ENCODE measurements around the gene PADI2. TPM values are rescaled to one million over a fixed set of nuclear protein-coding genes. Genes with fewer than 3 reads are reported as not detected.

The PADI2 gene
- total RNA-seq (2022; extraction: Qiagen RNA extraction; ENCODE audit: low read depth): 1.1 to 1.6 TPM (median 1.3 TPM) in 5 replicates

GRCh38 chr1:17119076-17119772 lies at the start of gene PADI2:
TSS of gene PADI2 (minus strand) at chr1:17119451. CDS start at chr1:17119371, 80 bp downstream.

GRCh38 chr1:17053685-17054410 lies 65.4 kb downstream of the PADI2 start, which contains the start of gene SDHB:
TSS of gene SDHB (minus strand) at chr1:17054032. CDS start at chr1:17054019, 13 bp downstream.

Other genes with a start within 250 kb of the PADI2 start
- 5.0 TPM in 1 of 5 replicates, not detected in the others for gene RNU1-2, start 223.5 kb downstream of the PADI2 start, total RNA-seq (2022; extraction: Qiagen RNA extraction; ENCODE audit: low read depth)
- gene CROCC, start 197.5 kb downstream of the PADI2 start, total RNA-seq (2022; extraction: Qiagen RNA extraction; ENCODE audit: low read depth): 5.5 to 10.4 TPM (median 7.8 TPM) in 5 replicates
- gene MFAP2, start 138.8 kb downstream of the PADI2 start, total RNA-seq (2022; extraction: Qiagen RNA extraction; ENCODE audit: low read depth): 0.21 to 0.53 TPM (median 0.45 TPM) in 4 of 5 replicates, not detected in the other
- gene ATP13A2, start 107.5 kb downstream of the PADI2 start, total RNA-seq (2022; extraction: Qiagen RNA extraction; ENCODE audit: low read depth): 21.7 to 29.4 TPM (median 22.4 TPM) in 5 replicates
- 97.3 to 119 TPM (median 111 TPM) in 5 replicates for gene SDHB, start 65.4 kb downstream of the PADI2 start, total RNA-seq (2022; extraction: Qiagen RNA extraction; ENCODE audit: low read depth)
- 1.4 to 2.7 TPM (median 1.7 TPM) in 5 replicates for gene PADI1, start 85.7 kb upstream of the PADI2 start, total RNA-seq (2022; extraction: Qiagen RNA extraction; ENCODE audit: low read depth)
- gene PADI3, start 129.6 kb upstream of the PADI2 start, total RNA-seq (2022; extraction: Qiagen RNA extraction; ENCODE audit: low read depth): 1.2 to 1.9 TPM (median 1.4 TPM) in 5 replicates
- gene PADI4, start 188.7 kb upstream of the PADI2 start, total RNA-seq (2022; extraction: Qiagen RNA extraction; ENCODE audit: low read depth): not detected in 5 replicates

Data from A549 treated with RU486 at 1 μM for 4 hours (cell line).